HG03442 (cell line): ENCODE measurements around the gene LRIF1.

Source experiments
- ATAC-seq: cut with Tn5 transposase; IDR thresholded peaks from one replicate; pipeline ENCODE4 v1.9.1; 2021; ENCODE audit warnings: mild to moderate bottlenecking, moderate library complexity; ENCODE audit not compliant: unreplicated experiment

LRIF1 gene

GRCh38 chr1:110898734-110899457 is 64.8 kb downstream of the LRIF1 start:
- ATAC-seq, result no peak

DNA sequence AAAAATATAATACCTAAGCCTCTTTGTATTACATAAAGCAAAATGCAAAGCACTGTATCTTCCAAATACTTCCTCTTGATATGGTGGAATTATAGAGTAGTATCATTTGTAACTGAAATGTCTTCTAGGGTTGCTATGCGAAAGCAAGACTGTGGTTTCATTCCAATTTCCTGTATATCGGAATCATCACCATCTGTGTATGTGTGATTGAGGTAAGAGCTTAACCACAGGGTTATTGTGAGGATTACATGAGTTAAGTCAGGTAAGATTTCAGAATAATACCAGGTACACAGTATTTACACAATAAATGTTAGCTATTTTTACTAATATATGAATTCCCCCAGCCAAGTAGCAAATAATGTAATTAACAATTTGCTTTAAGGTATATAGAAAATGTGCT is 66.0 kb downstream of the LRIF1 start:
- ATAC-seq, result no peak
